SW480 (cell line): ENCODE measurements around the gene NRP2.

Experiments
- DNase-seq: peaks from one replicate; pipeline ENCODE4 v3.0.0-alpha.2; 2016; ENCODE audit warnings: low spot score

Gene NRP2

GRCh38 chr2:205775097-205775877 is 93.0 kb downstream of the NRP2 start:
- no peak for DNase-seq

GRCh38 chr2:205776139-205776538 is 93.8 kb downstream of the NRP2 start:
- DNase-seq = peak; percentile 30

GRCh38 chr2:205776720-205777119 is 94.4 kb downstream of the NRP2 start:
- DNase-seq = no peak

- DNase-seq = peak; percentile 39
Measured at GRCh38 chr2:205778356-205778755, 96.1 kb downstream of the NRP2 start.

DNA sequence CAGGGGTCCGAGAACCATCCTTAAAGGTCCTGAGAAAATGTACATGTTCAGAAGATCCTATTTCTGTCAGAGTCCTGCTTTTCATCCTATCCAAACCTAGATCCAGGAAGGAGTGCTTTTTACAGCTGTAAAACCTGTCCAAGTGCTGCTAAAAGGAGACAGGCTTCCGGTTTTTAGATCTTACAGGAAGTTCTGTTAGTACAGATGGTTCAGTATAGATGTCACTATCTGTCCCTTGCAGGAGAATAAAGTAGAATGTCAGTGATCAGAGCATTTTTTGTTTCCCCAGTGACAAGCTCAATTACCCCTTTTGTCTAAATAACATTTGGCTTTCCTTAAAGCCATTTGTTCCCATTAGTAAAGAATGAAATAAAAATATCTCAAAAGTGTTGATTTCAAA is 98.3 kb downstream of the NRP2 start:
- DNase-seq = no peak

- no peak for DNase-seq
Measured at GRCh38 chr2:205781244-205781931, 99.1 kb downstream of the NRP2 start.

DNA sequence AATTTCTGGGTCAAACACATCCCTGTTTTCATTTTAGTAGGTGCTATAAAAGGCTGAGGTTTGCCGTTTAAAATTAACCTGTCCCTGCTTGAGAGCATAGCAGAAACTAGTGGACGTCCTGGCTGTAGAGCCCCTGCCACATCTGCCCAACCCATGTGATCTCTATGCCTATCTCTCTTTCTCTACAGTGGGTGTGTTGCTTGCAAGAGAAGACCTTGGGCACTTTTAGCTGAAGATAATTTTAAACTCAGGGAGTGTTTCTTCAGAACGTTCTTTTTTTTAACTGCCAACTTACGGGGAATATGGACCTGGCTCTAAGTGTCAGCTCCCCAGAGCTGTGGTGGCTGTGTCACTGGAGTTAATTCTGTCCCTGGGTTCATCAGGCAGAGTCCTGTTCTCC is 100.6 kb downstream of the NRP2 start:
- DNase-seq = no peak

DNA sequence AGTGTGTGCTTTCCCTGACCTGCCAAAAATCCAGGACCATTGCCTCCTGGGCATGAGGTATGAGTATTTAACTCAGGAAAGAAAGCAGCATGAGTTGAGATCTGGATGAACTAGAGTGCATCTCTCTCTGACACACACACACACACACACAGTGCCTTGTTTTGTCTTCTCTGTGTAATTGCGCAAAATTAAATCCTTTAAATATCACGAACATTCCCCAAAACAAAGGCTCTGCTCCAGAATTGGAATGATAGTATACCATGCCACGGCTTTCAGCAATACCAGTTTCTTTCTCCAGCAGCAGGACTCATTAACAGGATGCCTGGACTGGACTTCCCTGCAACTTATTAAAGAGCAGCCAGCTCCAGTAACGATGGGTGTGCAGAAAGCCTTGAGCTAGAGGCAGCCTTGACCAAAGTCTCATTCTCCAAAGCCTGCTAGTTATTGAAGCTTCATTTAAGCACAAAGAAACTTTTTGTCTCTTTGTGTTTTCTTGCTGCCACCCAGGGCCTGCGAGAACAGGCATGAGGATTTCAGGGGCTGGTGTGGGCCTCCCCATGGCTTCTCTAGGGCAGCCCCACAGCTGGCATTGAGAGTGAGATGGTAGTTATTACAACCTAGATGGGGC is 101.7 kb downstream of the NRP2 start:
- DNase-seq = no peak

- DNase-seq = no peak
Measured at GRCh38 chr2:205785507-205786260, 103.4 kb downstream of the NRP2 start.

DNA sequence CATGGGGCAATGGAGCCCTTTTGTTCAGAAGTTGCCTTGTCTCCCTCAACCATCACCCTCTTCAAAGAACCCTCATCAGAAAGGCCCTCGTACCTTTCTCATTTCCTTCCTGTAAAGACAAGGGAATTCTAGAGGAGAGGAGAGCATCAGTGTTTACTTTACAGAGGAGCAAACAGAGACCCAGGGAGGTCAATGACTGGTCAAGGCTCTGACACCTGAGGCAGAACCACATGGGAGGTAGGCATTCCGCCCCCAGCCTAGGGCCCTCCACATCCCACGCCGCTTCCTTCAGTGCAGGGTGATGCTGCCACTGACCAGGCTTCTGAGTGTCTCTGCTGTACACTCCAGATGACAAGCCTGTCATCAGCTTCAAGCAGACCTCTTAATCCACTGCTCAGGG is 104.7 kb downstream of the NRP2 start:
- DNase-seq = no peak

GRCh38 chr2:205787761-205788160 is 105.5 kb downstream of the NRP2 start:
- DNase-seq = no peak

DNA sequence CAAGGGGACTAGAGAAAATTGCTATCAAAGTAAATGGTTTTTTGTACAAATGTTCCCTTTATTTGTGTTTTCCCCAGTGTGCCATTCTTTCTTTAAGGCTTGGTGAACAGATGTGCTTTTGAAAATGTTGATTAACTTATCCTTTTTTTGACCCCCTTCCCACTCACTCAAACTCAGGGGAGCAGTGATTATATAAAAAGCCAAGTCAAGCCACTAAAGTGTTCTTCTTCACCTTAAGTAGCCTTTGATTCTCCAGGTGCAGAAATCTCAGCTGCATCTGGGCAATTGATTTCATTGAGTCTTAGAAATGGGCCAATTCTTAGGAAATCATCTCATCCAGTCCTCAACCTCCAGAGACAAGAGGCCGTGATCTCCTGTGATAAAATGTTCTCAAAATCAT is 107.6 kb downstream of the NRP2 start:
- DNase-seq = no peak

GRCh38 chr2:205792908-205793307 is 110.6 kb downstream of the NRP2 start:
- no peak for DNase-seq

- DNase-seq = no peak
Measured at GRCh38 chr2:205796805-205797313, 114.6 kb downstream of the NRP2 start.

DNA sequence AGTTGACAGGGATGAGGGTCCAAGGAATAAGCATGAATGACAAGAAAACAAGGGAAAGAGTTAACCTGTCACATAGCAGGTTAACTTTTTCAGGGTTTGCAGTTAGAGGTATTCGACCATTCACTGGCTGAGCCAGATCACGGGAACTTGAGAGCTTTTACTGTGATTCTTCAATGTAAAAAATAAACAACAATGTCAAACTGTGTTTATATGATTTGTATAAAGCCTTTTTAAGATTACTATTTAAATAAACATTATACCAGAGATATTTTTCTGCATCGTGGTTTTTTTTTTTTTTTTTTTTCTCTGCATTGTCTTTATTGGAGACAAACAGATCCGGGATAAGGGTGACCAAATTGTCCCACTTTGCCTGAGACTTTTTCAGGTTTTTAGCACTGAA is 115.6 kb downstream of the NRP2 start:
- no peak for DNase-seq

GRCh38 chr2:205800224-205800623 is 117.9 kb downstream of the NRP2 start:
- no peak for DNase-seq

DNA sequence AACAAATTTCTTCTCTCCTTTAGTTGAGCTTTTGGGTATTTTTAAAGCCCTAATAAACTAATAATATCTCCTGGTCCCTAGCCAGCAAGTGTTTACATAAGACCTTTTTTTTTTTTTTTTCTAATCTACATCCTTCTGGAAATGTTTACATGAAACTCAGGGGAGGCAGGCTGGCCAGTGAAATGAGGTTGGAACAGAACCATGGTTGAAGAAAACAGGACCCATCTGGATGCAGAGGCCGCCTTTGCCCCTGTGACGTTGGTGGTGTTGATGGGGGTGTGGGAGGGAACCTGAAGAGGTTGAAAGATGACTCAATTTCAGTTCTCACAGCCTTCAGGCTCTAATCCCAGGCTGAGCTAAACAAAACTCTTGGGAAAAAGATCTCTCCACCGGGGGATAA is 118.5 kb downstream of the NRP2 start:
- no peak for DNase-seq

DNA sequence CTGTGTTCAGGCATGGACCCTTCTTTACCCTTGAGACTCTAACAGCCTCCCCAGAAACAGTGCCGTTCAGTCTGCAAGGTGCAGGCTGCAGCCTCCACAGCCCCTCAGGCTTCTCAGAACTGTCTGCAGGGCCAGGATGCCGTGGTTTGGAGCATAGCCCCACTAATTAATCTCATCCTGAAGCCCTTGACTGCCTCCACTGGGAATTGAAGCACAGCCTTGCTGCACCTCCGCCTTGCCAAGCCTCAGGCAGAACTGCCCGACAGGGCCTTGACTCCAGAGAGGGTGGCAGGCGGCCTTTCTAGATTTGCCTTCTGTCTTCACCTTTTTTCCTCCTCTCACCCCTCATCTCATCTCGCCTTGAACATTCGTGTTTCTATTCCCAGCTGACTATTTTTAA is 119.8 kb downstream of the NRP2 start:
- no peak for DNase-seq

DNA sequence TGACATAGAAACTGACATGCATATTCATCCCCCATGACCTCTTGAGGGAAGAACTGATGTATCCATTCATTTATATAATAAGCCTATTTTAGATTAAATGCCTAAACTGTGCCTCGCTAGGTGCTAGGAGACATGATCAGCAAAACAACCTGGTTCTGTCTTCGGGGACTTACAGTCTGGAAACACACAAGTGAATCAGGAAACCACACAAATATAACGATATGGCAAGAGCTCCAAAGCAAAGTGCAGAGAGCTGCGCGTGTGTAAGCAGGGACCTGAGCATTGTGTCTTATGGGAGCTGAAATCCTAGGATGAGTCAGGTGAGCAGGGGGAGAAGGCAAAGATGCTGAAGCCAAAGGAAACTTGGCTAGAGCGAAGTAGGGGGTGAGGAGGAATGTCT is 120.6 kb downstream of the NRP2 start:
- DNase-seq = no peak

DNA sequence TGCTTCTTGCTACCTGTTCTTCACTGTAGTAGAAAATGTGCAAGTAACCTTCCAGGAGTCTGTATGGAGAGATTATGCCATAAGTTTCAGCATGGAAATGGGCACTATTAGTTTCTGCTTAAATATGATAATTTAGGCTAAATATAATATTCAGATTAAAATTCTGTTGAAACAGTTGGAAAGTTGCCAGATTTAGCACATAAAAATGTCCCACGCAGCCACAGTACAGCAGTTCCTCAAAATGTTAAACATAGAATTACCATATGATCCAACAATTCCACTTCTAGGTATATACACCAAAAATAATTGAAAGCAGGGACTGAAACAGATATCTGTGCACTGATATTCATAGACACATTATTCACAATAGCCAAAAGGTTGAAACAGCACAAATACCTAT is 121.2 kb downstream of the NRP2 start:
- no peak for DNase-seq

DNA sequence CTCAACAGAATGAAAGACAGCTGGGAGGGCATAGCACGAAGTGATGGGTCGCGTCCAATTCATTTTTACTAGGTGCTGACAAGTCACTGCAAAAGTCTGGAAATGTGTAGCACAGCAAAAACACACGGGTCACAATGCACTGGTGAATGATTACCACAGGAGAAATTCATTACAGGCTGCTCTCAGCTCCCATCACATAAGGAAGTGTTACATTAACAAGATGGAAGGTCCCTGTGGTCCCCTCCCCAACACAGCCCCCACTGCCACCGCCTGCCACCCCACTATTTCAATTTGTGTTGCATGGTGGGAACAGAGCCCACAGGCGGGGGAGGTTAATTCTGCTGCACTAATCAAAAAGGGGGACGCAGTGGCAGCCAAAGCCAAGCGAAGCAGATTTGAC is 122.8 kb downstream of the NRP2 start:
- DNase-seq = no peak

DNA sequence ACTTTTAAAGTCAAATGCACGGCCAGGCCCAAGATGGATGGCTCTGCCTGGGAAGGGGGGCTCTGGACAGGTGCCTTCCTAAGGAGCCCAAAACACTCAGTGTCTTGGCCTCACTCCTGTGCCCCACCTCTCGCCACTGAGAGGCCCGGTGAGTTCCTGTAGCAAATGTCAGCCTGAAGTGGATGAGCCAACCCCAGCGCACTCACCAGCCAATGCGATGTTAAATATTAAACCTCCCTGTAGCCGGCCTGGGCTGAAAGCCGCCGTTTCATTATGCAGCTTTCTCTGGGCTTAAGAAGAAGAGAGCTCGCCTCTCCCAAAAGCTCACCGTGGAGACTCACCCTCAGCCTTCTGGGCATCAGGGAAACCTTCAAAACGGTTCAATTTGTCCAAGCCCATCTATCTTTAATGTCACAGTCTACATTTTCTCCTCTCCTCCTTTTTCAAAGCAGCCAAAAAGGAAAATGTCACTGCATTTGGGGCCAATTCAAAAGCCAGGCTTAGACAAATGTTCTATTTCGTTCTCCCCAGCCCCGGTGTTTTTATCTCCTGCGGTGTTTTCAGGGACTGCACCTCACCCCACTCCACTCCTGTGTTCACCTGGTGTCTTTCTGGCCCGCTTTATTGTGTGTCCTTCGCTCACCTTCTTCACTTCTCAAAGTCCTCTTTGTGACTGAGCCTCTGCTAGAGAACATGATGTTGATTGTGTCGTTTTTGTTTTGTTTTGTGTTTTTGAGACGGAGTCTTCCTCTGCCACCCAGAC is 124.0 kb downstream of the NRP2 start:
- peak; percentile 35 for DNase-seq
